ENCODE results near the gene A3GALT2.
"Not testable (repeated sequence)": the region's sequence is repeated elsewhere in the genome, so short reads cannot be mapped to it uniquely, and the experiment has no call there.

Gene A3GALT2

GRCh38 chr1:33316601-33317000 is 4.3 kb downstream of the A3GALT2 start:
- CTCF ChIA-PET: no interaction called here
- TF ChIP-seq FOXK2 (IDR thresholded peaks at IDR 0.05) (no peak), FOXM1 (IDR thresholded peaks at IDR 0.05; ENCODE audit: borderline replicate concordance) (no peak), BHLHE40 (IDR thresholded peaks at IDR 0.05; ENCODE audit: borderline replicate concordance) (no peak)
- POLR2A ChIA-PET: no interaction called here
- no peak for DNase-seq (ENCODE audit: extremely low spot score)

- POLR2A ChIA-PET: interaction anchor here (1.3 kb wide), 1 partner anchor 187 kb away, joined by 3 read pairs; no protein-coding TSS in a partner anchor
- TF ChIP-seq SP1 (IDR thresholded peaks at IDR 0.05) (no peak), HDGF (IDR thresholded peaks at IDR 0.05; ENCODE audit: borderline replicate concordance) (no peak), FOXA1 (IDR thresholded peaks at IDR 0.05) (no peak), BHLHE40 (IDR thresholded peaks at IDR 0.05; ENCODE audit: borderline replicate concordance) (no peak), TARDBP (IDR thresholded peaks at IDR 0.05) (no peak), PKNOX1 (IDR thresholded peaks at IDR 0.05) (no peak), LEF1 (IDR thresholded peaks at IDR 0.05; ENCODE audit: borderline replicate concordance) (no peak), L3MBTL2 (conservative IDR thresholded peaks at IDR 0.05) (no peak), SUZ12 (IDR thresholded peaks at IDR 0.05) (no peak), FOXM1 (IDR thresholded peaks at IDR 0.05; ENCODE audit: borderline replicate concordance) (no peak), ARNT (IDR thresholded peaks at IDR 0.05) (no peak), CTBP1 (IDR thresholded peaks at IDR 0.05; ENCODE audit: borderline replicate concordance) (no peak), FOXK2 (IDR thresholded peaks at IDR 0.05) (no peak), ELF4 (IDR thresholded peaks at IDR 0.05) (no peak)
- CTCF ChIA-PET: no interaction called here
Observed at GRCh38 chr1:33314416-33314815, 6.5 kb downstream of the A3GALT2 start.

GRCh38 chr1:33312413-33312749 is 8.5 kb downstream of the A3GALT2 start:
- POLR2A ChIA-PET: no interaction called here
- no peak for DNase-seq (ENCODE audit: extremely low spot score)
- TF ChIP-seq PKNOX1 (IDR thresholded peaks at IDR 0.05) (no peak), FOXM1 (IDR thresholded peaks at IDR 0.05; ENCODE audit: borderline replicate concordance) (no peak), FOXA1 (IDR thresholded peaks at IDR 0.05) (no peak), CTBP1 (IDR thresholded peaks at IDR 0.05; ENCODE audit: borderline replicate concordance) (no peak), LEF1 (IDR thresholded peaks at IDR 0.05; ENCODE audit: borderline replicate concordance) (no peak), HDGF (IDR thresholded peaks at IDR 0.05; ENCODE audit: borderline replicate concordance) (no peak), SUZ12 (IDR thresholded peaks at IDR 0.05) (no peak), ZNF384 (IDR thresholded peaks at IDR 0.05) (no peak), L3MBTL2 (conservative IDR thresholded peaks at IDR 0.05) (no peak), ELF4 (IDR thresholded peaks at IDR 0.05) (no peak), SP1 (IDR thresholded peaks at IDR 0.05) (no peak), TARDBP (IDR thresholded peaks at IDR 0.05) (no peak), BHLHE40 (IDR thresholded peaks at IDR 0.05; ENCODE audit: borderline replicate concordance) (no peak), ARNT (IDR thresholded peaks at IDR 0.05) (no peak), NFRKB (IDR thresholded peaks at IDR 0.05) (no peak), FOXK2 (IDR thresholded peaks at IDR 0.05) (no peak)
- CTCF ChIA-PET: no interaction called here

More at GRCh38 chr1:33314416-33314815, 6.5 kb downstream of the A3GALT2 start:
- no peak for DNase-seq (ENCODE audit: extremely low spot score)

GRCh38 chr1:33311706-33312412 is 9.0 kb downstream of the A3GALT2 start:
- POLR2A ChIA-PET: no interaction called here
- DNase-seq (ENCODE audit: extremely low spot score): no peak
- CTCF ChIA-PET: no interaction called here
- no peak for TF ChIP-seq ZNF384 (IDR thresholded peaks at IDR 0.05)
- no peak for TF ChIP-seq SUZ12 (IDR thresholded peaks at IDR 0.05)
- no peak for TF ChIP-seq FOXK2 (IDR thresholded peaks at IDR 0.05)
- no peak for TF ChIP-seq BHLHE40 (IDR thresholded peaks at IDR 0.05; ENCODE audit: borderline replicate concordance)
- no peak for TF ChIP-seq SP1 (IDR thresholded peaks at IDR 0.05)
- TF ChIP-seq HDGF (IDR thresholded peaks at IDR 0.05; ENCODE audit: borderline replicate concordance): no peak
- TF ChIP-seq L3MBTL2 (conservative IDR thresholded peaks at IDR 0.05): no peak
- TF ChIP-seq PKNOX1 (IDR thresholded peaks at IDR 0.05): no peak

- CTCF ChIA-PET: no interaction called here
- TF ChIP-seq PKNOX1 (IDR thresholded peaks at IDR 0.05) (no peak), CTBP1 (IDR thresholded peaks at IDR 0.05; ENCODE audit: borderline replicate concordance) (no peak), L3MBTL2 (conservative IDR thresholded peaks at IDR 0.05) (no peak), ARNT (IDR thresholded peaks at IDR 0.05) (no peak), SUZ12 (IDR thresholded peaks at IDR 0.05) (no peak), LEF1 (IDR thresholded peaks at IDR 0.05; ENCODE audit: borderline replicate concordance) (no peak), ELF4 (IDR thresholded peaks at IDR 0.05) (no peak), TARDBP (IDR thresholded peaks at IDR 0.05) (no peak), HDGF (IDR thresholded peaks at IDR 0.05; ENCODE audit: borderline replicate concordance) (no peak), BHLHE40 (IDR thresholded peaks at IDR 0.05; ENCODE audit: borderline replicate concordance) (no peak), SP1 (IDR thresholded peaks at IDR 0.05) (no peak), FOXK2 (IDR thresholded peaks at IDR 0.05) (no peak)
- POLR2A ChIA-PET: no interaction called here
- DNase-seq (ENCODE audit: extremely low spot score): no peak
Observed at GRCh38 chr1:33310702-33311101, 10.2 kb downstream of the A3GALT2 start.

- CTCF ChIA-PET; DNase-seq (ENCODE audit: extremely low spot score); POLR2A ChIA-PET: not testable (repeated sequence)
Observed at GRCh38 chr1:33309351-33309750, 11.5 kb downstream of the A3GALT2 start.

Data from HEK293T (cell line).